SKM-1 treated with dmso at 0.1 percent for 144 hours (cell line): ENCODE data around the gene NUP35.
"Not testable (repeated sequence)": the region's sequence is repeated elsewhere in the genome, so short reads cannot be mapped to it uniquely, and the experiment has no call there.

Experiments used
- DNase-seq: peaks from one replicate; lab custom pipeline; 2025; ENCODE audit not compliant: unreplicated experiment; lab: John Stamatoyannopoulos, UW

Gene NUP35

GRCh38 chr2:183126635-183127034, 2.4 kb downstream of the NUP35 start:
- DNase-seq, result no peak

DNA sequence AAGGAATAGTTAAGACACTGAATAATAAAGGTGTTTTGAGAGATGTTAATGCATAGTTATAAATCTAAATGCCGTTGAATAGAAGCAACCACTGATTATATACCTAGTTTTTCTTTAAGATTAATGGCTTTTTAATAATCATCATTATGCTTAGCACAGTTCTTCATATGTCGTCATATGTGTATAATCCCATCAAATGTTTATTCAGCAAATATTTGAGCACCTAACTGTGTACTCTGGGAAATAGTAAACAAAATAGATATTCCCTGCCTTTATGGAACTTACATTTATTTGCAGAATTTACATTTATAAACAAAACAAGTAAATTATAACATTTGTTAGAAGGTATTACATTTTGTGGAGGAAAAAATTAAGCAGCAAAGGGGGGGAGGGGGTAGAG, 9.8 kb downstream of the NUP35 start:
- DNase-seq, result no peak

DNA sequence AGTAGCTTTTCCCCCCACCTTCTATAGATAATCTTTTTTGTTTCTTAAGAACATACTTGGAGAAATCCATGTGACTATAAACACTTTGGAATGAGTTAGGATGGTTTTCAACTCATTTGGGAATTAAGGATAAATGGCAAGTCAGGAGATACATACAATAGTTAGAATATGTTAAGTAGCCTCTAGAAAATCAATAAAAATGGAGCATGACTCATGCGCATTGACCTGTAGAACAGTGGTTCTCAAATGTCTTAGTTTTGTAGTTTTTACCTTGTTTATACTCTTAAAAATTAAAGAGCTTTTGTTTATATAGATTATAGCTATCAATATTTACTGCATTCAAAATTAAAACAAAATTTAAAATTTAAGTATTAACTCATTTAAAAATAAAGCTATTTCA, 24.7 kb downstream of the NUP35 start:
- no peak for DNase-seq

DNA sequence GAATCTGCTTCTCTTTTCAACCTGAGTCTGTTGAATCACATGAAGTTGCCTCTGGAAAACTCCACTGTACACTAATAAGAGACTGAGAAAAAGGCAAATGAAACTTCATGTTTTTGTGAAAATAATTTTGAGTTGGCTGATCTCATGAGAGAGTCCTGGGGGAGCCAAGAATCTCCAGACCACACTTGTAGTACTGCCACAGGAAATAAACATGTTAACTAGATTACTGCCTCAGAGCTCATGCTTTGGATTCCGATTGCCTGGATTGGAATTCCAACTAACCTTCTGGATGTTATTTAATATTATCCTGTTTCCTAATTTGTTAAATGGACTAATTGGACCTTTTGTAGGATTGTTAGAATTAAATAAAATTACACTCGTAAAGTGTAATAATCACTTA, 25.2 kb downstream of the NUP35 start:
- DNase-seq, result no peak

GRCh38 chr2:183152280-183152679, 28.0 kb downstream of the NUP35 start:
- DNase-seq, result not testable (repeated sequence)

GRCh38 chr2:183153967-183154366, 29.7 kb downstream of the NUP35 start:
- no peak for DNase-seq

DNA sequence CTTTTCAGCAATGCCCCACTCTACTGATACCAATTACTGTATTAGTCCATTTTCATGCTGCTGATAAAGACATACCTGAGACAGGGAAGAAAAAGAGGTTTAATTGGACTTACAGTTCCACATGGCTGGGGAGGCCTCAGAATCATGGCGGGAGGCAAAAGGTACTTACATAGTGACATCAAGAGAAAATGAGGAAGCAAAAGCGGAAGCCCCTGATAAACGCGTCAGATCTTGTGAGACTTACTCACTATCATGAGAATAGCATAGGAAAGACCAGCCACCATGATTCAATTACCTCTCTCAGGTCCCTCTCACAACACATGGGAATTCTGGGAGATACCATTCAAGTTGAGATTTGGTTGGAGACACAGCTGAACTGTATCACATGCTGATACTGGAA, 30.5 kb downstream of the NUP35 start:
- DNase-seq, result not testable (repeated sequence)

GRCh38 chr2:183157131-183157530, 32.9 kb downstream of the NUP35 start:
- no peak for DNase-seq

GRCh38 chr2:183162362-183162761, 38.1 kb downstream of the NUP35 start:
- no peak for DNase-seq

GRCh38 chr2:183163821-183164649, 39.8 kb downstream of the NUP35 start:
- no peak for DNase-seq

DNA sequence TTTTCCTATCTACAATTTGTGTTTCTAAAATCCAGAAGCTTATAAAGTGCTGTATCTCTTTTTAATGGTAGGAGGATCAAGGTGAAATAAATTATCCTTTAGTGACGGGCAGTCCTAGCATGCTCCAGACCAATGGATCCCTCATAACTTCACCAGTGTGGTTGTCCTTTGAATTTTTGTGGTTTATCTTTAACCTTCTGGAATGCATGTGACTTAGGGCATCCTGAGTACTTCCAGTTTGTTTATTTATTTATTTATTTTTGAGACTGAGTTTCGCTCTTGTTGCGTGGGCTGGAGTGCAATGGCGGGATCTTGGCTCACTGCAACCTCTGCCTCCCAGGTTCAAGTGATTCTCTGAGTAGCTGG, 40.4 kb downstream of the NUP35 start:
- no peak for DNase-seq

- no peak for DNase-seq
Measured at GRCh38 chr2:183166210-183166609, 42.0 kb downstream of the NUP35 start.

DNA sequence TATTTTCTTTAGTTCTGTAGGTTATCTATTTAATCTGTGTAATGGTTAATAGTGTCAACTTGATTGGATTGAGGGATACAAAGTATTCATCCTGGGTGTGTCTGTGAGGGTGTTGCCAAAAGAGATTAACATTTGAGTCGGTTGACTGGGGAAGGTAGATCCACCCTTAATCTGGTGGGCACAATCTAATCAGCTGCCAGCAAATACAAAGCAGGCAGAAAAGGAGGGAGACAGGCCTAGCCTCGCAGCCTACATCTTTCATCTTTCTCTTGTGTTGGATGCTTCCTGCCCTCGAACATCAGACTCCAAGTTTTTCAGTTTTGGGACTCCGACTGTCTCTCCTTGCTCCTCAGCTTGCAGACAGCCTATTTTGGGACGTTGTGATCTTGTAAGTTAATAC, 42.7 kb downstream of the NUP35 start:
- DNase-seq, result not testable (repeated sequence)

DNA sequence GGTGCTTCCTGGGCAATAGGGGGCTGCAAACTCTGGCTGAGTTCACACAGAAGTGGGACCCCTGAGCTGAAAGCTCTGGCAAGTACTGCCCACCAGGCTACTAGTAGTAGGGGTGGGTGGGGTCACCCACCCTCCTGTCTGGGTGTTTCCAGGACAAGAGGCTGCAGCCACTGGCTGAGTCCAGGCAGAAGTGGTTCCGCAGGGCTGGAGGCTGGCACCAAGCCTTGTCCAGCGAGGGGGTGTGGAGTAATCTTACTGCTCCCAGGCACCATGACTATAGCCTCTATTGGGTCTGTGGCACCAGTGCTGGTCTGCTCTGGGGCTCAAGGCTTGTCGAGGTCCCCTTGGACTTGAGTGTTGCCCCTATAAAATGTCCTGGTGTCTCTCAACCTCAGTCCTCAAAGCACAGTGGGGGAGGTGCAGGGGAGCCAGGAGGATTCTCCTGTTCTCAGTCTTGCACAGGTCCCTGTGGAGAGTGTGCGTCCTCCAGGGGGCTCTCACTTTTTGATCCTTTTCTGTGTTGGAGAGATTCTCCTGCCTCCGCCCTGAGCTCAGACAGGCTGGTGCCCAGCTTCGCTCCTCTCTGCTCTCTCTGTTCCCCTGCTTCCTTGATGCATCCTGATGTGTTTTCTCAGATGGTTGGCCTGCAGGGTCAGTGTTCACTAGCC, 48.1 kb downstream of the NUP35 start:
- no peak for DNase-seq

GRCh38 chr2:183179156-183179555, 54.9 kb downstream of the NUP35 start:
- DNase-seq, result no peak

- DNase-seq, result no peak
Measured at GRCh38 chr2:183185534-183185933, 61.3 kb downstream of the NUP35 start.

- no peak for DNase-seq
Measured at GRCh38 chr2:183186296-183186695, 62.1 kb downstream of the NUP35 start.

DNA sequence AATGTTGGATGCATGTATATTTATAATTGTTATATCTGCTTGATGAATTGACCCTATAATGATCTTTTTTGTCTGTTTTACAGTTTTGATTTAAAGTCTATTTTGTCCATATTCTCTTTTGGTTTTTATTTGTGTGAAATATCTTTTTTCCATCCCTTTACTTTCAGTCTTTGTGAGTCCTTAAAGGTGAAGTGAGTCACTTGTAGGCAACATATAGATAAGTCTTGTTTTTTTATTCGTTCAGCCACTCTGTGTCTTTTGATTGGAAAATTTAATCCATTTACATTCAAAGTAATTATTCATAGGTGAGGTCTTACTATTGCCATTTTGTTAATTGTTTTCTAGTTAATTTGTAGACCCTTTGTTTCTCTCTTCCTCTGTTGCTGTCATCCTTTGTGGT, 62.5 kb downstream of the NUP35 start:
- no peak for DNase-seq

DNA sequence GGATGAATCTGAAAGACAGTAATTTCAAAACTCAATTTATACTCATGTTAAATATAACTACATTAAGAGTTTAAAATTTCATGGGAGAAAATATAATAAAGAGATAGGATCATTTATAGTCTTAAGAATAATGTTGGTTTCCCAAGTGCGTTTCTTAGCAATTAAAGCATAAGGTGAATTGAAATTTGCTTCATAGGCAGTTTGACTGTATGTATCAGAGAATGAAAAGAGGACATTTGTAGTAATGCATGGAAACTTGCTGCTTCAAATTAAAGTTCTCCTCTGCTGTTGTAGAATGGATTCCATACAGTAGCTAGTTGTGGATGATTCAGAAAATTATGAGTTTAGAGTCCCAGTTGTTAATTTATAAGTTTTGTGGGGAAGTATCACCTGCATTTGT, 68.1 kb downstream of the NUP35 start:
- DNase-seq, result no peak

DNA sequence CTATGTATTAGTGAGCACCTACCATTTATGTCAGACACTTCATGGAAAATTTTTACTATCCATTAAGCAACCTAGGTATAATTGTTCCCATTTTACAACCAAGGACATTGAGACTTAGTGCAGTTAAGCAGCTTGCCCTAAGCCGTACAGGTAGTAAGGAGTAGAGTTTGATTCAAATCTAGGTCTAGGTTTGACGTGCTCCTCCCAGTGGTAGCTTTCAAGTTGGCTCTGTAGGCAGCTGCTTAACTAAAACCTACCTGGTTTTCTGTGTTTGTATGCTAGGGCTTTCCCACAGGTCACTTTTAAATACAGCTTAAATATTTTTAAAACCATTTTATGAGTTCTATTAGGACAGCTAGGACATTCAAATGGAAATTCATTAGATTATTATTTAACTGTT, 69.7 kb downstream of the NUP35 start:
- no peak for DNase-seq

GRCh38 chr2:183195397-183195796, 71.2 kb downstream of the NUP35 start:
- no peak for DNase-seq

- DNase-seq, result no peak
Measured at GRCh38 chr2:183195998-183196409, 71.8 kb downstream of the NUP35 start.

DNA sequence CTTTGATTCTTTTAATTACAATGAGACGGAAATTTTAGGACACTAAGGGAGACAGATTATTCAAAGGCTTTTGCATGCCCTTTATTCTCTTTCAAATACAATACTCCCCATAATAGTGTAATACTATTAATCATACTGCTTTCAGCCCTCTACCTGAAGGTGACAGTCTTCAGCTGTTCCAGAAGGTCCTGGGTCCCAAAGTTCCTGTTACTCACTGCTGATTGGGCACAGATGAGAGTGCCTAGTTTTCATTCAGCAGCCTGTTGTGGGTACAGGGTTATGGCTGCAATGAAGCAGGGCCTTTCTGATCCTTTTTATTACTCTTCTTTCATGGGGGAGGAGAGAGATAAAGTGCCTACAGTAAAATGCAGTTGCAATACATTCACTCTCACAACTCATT, 80.2 kb downstream of the NUP35 start:
- no peak for DNase-seq
